ENCODE measurements around the gene UBR4.

The UBR4 gene

GRCh38 chr1:19154876-19155275 lies 55.2 kb downstream of the UBR4 start:
- in situ Hi-C loops (cut with HindIII; ENCODE audit: low sequenced_read_pairs): no loop called here
- no peak for TF ChIP-seq CTCF (IDR thresholded peaks at IDR 0.05; ENCODE audit: low read depth, low read length, missing control alignments)
- no peak overlapping the region for H3K4me3 ChIP-seq (ENCODE audit: low read depth, low read length)
- no peak for DNase-seq (ENCODE audit: low read depth)

- no peak for TF ChIP-seq CTCF (IDR thresholded peaks at IDR 0.05; ENCODE audit: low read depth, low read length, missing control alignments)
- no peak overlapping the region for H3K4me3 ChIP-seq (ENCODE audit: low read depth, low read length)
- in situ Hi-C loops (cut with HindIII; ENCODE audit: low sequenced_read_pairs): no loop called here
- no peak for DNase-seq (ENCODE audit: low read depth)
These were observed 56.9 kb downstream of the UBR4 start for GRCh38 chr1:19153169-19153568.

- no peak for DNase-seq (ENCODE audit: low read depth)
- in situ Hi-C loops (cut with HindIII; ENCODE audit: low sequenced_read_pairs): no loop called here
- no peak overlapping the region for H3K4me3 ChIP-seq (ENCODE audit: low read depth, low read length)
- no peak for TF ChIP-seq CTCF (IDR thresholded peaks at IDR 0.05; ENCODE audit: low read depth, low read length, missing control alignments)
These were observed 58.5 kb downstream of the UBR4 start for GRCh38 chr1:19151537-19151936.

GRCh38 chr1:19149736-19150135 lies 60.3 kb downstream of the UBR4 start:
- H3K4me3 ChIP-seq (ENCODE audit: low read depth, low read length): no peak overlapping the region
- DNase-seq (ENCODE audit: low read depth): no peak
- in situ Hi-C loops (cut with HindIII; ENCODE audit: low sequenced_read_pairs): no loop called here
- TF ChIP-seq CTCF (IDR thresholded peaks at IDR 0.05; ENCODE audit: low read depth, low read length, missing control alignments): no peak

- no peak for TF ChIP-seq CTCF (IDR thresholded peaks at IDR 0.05; ENCODE audit: low read depth, low read length, missing control alignments)
- H3K4me3 ChIP-seq (ENCODE audit: low read depth, low read length): no peak overlapping the region
- DNase-seq (ENCODE audit: low read depth): no peak
- in situ Hi-C loops (cut with HindIII; ENCODE audit: low sequenced_read_pairs): no loop called here
These were observed 69.6 kb downstream of the UBR4 start for GRCh38 chr1:19140465-19140864.

GRCh38 chr1:19139711-19140110 lies 70.4 kb downstream of the UBR4 start:
- no peak overlapping the region for H3K4me3 ChIP-seq (ENCODE audit: low read depth, low read length)
- DNase-seq (ENCODE audit: low read depth): no peak
- no peak for TF ChIP-seq CTCF (IDR thresholded peaks at IDR 0.05; ENCODE audit: low read depth, low read length, missing control alignments)
- in situ Hi-C loops (cut with HindIII; ENCODE audit: low sequenced_read_pairs): no loop called here
